HAP-1 (cell line): Measurements from ENCODE around the gene CEP164.

Source experiments
- DNase-seq, 2 experiments: peaks; one replicate each; pipeline ENCODE4 v3.0.0-alpha.2; 2016 to 2020; ENCODE audit warnings: low spot score in 2 of 2
- H3K27me3 ChIP-seq: fragments of 250-450 bp; sonication (Bioruptor Pico); 2 replicates; pipeline ENCODE4 v1.5.1; 2020; ENCODE audit warnings: low read depth, mild to moderate bottlenecking, moderate library complexity
- H3K36me3 ChIP-seq: fragments of 250-450 bp; sonication (Bioruptor Pico); replicated peaks from 2 replicates; pipeline ENCODE4 v1.5.1; 2020; ENCODE audit warnings: mild to moderate bottlenecking
- H3K4me1 ChIP-seq: fragments of 250-450 bp; sonication (Bioruptor Pico); 2 replicates; pipeline ENCODE4 v1.5.1; 2020; ENCODE audit warnings: mild to moderate bottlenecking
- H3K4me3 ChIP-seq: fragments of 250-450 bp; sonication (Bioruptor Pico); 2 replicates; pipeline ENCODE4 v1.5.1; 2020; ENCODE audit warnings: mild to moderate bottlenecking, moderate library complexity
- H3K9me3 ChIP-seq: fragments of 250-450 bp; sonication (Bioruptor Pico); 2 replicates; pipeline ENCODE4 v1.5.1; 2020; ENCODE audit warnings: mild to moderate bottlenecking, moderate library complexity
- in situ Hi-C: fragments of 300-500 bp; cut with MboI; formaldehyde crosslinking; loops from 3 replicates; pipeline ENCODE4 v1.14.3; 2020; ENCODE audit warnings: low sequenced_read_pairs, inconsistent platforms, mixed read lengths

CEP164 gene

DNA sequence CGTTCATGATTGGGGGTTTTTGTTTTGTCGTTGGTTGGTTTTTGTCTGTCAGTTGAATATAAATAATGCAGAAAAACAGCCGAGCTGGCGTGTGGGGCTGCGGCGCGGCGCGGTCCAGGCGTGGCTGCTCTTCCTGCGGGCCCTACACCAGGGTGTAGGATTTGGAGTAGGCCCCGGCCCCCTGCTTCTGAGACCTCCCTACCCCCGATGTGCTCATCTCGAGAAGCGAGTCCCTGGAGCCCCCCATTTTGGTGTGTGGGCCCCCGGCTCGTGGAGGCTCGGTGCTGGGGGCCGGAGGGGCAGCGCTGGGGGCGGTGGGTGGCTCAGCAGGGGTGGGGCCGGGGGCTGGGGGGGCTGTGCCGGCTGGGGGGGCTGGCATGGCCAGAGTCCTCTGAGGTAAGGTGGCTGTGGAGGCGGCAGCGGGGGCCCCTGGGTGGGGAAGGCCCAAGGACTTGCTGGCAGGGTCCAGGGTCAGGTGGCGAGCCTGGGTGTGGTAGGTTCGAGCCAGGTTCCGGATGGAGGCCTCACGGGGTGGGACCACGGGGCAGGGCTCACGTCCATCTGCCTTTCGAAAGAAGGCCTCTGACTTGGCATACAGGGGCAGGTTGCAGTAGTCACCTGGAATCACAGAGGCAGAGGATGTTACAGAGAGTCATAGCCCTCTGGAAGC, 100.7 kb downstream of the CEP164 start:
- Histone ChIP-seq H3K4me1 (no peaks in the 10 kb centered on the region), H3K9me3 (no peaks in the 10 kb centered on the region), H3K27me3 (peaks cover 2% of the 10 kb centered on the region), H3K36me3 (no peaks in the 10 kb centered on the region), H3K4me3 (no peak overlapping the region)
- no peak for DNase-seq
- in situ Hi-C loops, result loop anchor here (10.0 kb wide), 1 partner anchor 516 kb away; no protein-coding TSS in a partner anchor

- no peak overlapping the region for H3K4me3 ChIP-seq
- no peaks in the 10 kb centered on the region for H3K9me3 ChIP-seq
- H3K36me3 ChIP-seq, result no peaks in the 10 kb centered on the region
- DNase-seq, result no peak
- H3K4me1 ChIP-seq, result no peaks in the 10 kb centered on the region
- peaks cover 2% of the 10 kb centered on the region for H3K27me3 ChIP-seq
- in situ Hi-C loops, result loop anchor here (10.0 kb wide), 1 partner anchor 516 kb away; no protein-coding TSS in a partner anchor
Observed at GRCh38 chr11:117428856-117429229, 101.2 kb downstream of the CEP164 start.

GRCh38 chr11:117430293-117430955, 102.8 kb downstream of the CEP164 start:
- Histone ChIP-seq H3K36me3 (no peaks in the 10 kb centered on the region), H3K9me3 (no peaks in the 10 kb centered on the region), H3K4me3 (no peak overlapping the region), H3K27me3 (peaks cover 6% of the 10 kb centered on the region; the same call in 1 of the 2 replicates), H3K4me1 (no peaks in the 10 kb centered on the region)
- DNase-seq, result no peak
- in situ Hi-C loops, result no loop called here

DNA sequence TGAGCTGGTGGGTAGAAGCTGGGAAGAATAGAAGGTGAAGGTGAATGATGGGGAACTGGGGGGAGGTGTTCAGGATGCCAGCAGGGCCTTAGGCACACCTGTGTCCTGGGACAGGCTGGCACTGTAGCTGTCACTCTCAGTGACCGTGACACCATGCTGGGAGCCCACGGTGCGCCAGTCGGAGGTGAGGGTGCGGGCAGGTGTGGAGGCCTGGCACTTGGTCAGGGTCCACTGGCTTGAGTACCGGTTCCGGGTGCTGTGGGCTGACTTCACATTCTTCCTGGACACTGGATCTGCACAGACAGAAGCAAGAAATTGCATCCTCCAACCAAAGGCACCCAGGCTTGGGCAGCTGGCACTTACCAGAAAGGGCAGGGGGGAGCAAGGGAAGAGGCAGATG, 103.8 kb downstream of the CEP164 start:
- in situ Hi-C loops, result no loop called here
- Histone ChIP-seq H3K9me3 (no peaks in the 10 kb centered on the region), H3K36me3 (no peaks in the 10 kb centered on the region), H3K4me1 (no peaks in the 10 kb centered on the region), H3K4me3 (no peak overlapping the region), H3K27me3 (peaks cover 7% of the 10 kb centered on the region; the same call in 1 of the 2 replicates)
- no peak for DNase-seq

GRCh38 chr11:117433717-117434116, 106.1 kb downstream of the CEP164 start:
- in situ Hi-C loops, result no loop called here
- peaks cover 9% of the 10 kb centered on the region; the same call in 1 of the 2 replicates for H3K27me3 ChIP-seq

GRCh38 chr11:117434481-117434880, 106.8 kb downstream of the CEP164 start:
- Histone ChIP-seq H3K27me3 (peaks cover 9% of the 10 kb centered on the region; the same call in 1 of the 2 replicates), H3K4me1 (no peaks in the 10 kb centered on the region), H3K4me3 (no peak overlapping the region), H3K36me3 (no peaks in the 10 kb centered on the region), H3K9me3 (no peaks in the 10 kb centered on the region)
- no peak for DNase-seq
- in situ Hi-C loops, result no loop called here

More at GRCh38 chr11:117433717-117434116, 106.1 kb downstream of the CEP164 start:
- no peak overlapping the region for H3K4me3 ChIP-seq
- no peaks in the 10 kb centered on the region for H3K36me3 ChIP-seq
- H3K9me3 ChIP-seq, result no peaks in the 10 kb centered on the region
- H3K4me1 ChIP-seq, result no peaks in the 10 kb centered on the region
- DNase-seq, result no peak

DNA sequence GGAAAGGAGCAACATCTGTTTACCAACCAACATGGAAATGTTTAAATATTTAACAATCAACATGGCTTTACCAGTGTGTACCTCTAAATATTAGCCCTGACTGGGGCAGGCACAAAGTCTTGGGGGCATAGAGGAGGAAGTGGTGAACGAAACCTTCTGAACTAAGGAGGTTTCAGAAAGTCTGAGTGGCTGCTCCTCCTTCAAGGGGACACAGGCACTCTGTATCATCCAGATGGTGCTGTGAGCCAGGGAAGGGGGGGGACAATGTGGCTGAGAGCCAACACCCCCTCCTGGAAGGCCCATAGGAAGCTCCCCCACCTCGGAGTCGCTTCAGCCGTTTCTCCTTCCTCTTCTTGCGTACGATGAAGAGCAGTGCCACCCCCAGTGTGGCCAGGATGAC, 107.7 kb downstream of the CEP164 start:
- in situ Hi-C loops, result no loop called here
- Histone ChIP-seq H3K4me3 (no peak overlapping the region), H3K9me3 (no peaks in the 10 kb centered on the region), H3K4me1 (no peaks in the 10 kb centered on the region), H3K27me3 (peaks cover 17% of the 10 kb centered on the region), H3K36me3 (no peaks in the 10 kb centered on the region)
- no peak for DNase-seq

DNA sequence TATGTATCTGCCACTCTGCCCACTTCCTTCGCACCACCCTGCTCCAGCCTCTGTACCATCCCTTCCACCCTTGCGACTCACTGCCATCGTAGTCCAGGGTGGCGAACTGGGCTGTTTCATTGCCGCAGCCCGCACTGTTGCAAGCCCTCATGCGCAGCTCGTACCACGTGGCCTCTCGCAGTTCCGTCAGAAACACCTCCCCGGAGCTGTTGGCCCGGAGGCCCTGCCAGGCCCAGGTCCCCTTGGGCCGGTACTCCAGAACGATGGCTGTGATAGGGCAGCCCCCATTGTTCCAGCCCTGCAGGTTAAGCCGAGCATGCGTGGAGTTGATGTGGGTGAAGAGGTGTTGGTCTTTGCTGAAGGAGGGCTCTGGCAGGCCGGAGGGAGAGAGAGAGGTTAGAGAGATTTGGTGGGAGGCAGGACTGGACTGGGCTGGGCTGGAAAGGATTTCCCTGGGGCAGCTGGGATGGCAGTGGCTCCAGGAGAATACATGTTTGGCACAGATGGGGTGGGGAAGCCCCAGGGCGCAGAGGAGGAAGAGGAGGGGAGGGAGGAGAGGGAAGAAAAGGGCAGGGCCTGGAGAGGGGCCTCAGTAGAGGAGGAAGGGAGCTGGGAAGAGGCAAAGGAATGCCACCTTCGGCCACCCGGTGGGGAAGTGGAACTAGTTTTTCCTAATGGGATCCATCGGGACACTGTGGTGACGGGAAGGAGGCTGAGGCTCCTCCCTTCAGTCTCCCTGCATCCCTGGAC, 109.6 kb downstream of the CEP164 start:
- no peak for DNase-seq
- Histone ChIP-seq H3K4me3 (no peak overlapping the region), H3K36me3 (no peaks in the 10 kb centered on the region), H3K27me3 (peaks cover 20% of the 10 kb centered on the region), H3K4me1 (no peaks in the 10 kb centered on the region), H3K9me3 (no peaks in the 10 kb centered on the region)
- in situ Hi-C loops, result no loop called here

GRCh38 chr11:117437791-117438130, 110.1 kb downstream of the CEP164 start:
- Histone ChIP-seq H3K27me3 (peaks cover 20% of the 10 kb centered on the region), H3K4me3 (no peak overlapping the region), H3K4me1 (no peaks in the 10 kb centered on the region), H3K9me3 (no peaks in the 10 kb centered on the region), H3K36me3 (no peaks in the 10 kb centered on the region)
- in situ Hi-C loops, result no loop called here
- no peak for DNase-seq

- DNase-seq, result no peak
- H3K4me3 ChIP-seq, result no peak overlapping the region
- H3K4me1 ChIP-seq, result no peaks in the 10 kb centered on the region
- in situ Hi-C loops, result no loop called here
- peaks cover 26% of the 10 kb centered on the region for H3K27me3 ChIP-seq
- no peaks in the 10 kb centered on the region for H3K36me3 ChIP-seq
- no peaks in the 10 kb centered on the region for H3K9me3 ChIP-seq
Observed at GRCh38 chr11:117438371-117439000, 110.8 kb downstream of the CEP164 start.

DNA sequence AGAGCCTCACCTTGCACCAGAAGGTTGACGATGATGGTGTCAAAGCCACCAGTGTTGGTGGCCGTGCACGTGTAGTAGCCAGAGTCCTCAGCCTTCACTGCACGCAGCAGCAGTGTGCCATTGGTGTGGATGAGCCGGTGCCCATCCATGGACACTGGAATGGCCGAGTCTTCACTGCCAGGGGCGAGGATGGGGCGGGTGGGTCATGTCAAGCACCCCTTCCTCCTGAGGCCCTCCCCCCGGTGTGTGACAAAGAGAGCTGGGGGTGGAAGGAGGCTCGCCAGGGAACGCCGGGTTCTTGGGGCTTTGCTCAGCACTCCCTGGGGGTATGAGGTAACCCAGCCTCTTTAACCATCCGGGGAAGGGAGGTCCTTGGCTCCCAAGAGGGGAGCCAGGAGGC, 111.6 kb downstream of the CEP164 start:
- H3K4me1 ChIP-seq, result no peaks in the 10 kb centered on the region

GRCh38 chr11:117440258-117440657, 112.6 kb downstream of the CEP164 start:
- Histone ChIP-seq H3K4me1 (no peaks in the 10 kb centered on the region), H3K9me3 (no peaks in the 10 kb centered on the region), H3K4me3 (no peak overlapping the region), H3K27me3 (peaks cover 39% of the 10 kb centered on the region), H3K36me3 (no peaks in the 10 kb centered on the region)
- DNase-seq, result no peak
- in situ Hi-C loops, result no loop called here

More for the DNA sequence above, 111.6 kb downstream of the CEP164 start:
- H3K4me3 ChIP-seq, result no peak overlapping the region
- no peaks in the 10 kb centered on the region for H3K9me3 ChIP-seq
- in situ Hi-C loops, result no loop called here
- no peak for DNase-seq
- H3K36me3 ChIP-seq, result no peaks in the 10 kb centered on the region
- peaks cover 31% of the 10 kb centered on the region for H3K27me3 ChIP-seq

DNA sequence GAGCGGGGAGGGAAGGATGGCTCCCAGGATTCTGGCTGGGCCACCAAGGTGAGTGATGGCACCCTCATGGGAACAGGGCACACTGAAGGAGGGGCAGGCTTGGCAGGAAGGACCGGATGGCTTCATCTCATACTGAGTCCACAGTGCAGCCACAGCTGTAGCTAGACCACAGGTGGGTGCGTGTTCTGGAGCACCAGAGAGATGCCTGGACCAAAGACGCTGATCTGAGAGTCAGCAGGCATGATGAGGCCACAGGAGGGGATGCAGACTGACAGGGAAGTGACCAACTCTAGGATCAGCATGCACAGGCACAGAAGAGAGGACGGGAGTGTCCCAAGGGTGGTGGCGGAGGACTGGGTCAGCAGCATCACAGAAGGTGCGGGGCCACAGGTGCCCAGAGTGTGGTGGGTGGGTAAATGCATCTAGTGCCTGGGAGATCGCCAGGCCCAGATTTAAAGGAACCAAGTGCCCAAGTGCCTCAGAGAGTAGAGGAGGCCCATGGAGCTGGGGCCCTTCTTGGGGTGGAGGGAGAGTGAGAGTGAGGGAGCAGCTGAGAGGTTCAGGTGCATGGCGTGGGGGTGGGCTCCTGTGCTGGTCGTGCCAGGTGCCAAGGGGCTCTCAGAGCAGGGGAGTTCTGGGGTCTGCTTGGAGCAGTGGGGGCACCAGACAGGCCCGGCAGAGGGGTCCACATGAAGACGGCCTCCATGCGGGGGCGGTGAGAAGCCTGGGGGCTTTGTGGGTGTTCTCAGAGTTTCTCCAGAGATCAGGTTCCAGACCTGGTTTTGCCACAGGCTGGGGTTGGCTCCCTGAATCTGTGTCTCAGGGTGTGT, 113.7 kb downstream of the CEP164 start:
- no peak overlapping the region for H3K4me3 ChIP-seq
- no peak for DNase-seq
- no peaks in the 10 kb centered on the region for H3K36me3 ChIP-seq
- in situ Hi-C loops, result no loop called here
- H3K4me1 ChIP-seq, result no peaks in the 10 kb centered on the region
- peaks cover 47% of the 10 kb centered on the region for H3K27me3 ChIP-seq
- no peaks in the 10 kb centered on the region for H3K9me3 ChIP-seq
